ENCODE measurements around the gene NRCAM. TPM values are rescaled to one million over a fixed set of nuclear protein-coding genes. Genes with fewer than 3 reads are reported as not detected.

NRCAM gene
- total RNA-seq, 6 experiments from 2014 or later, result 0.27 to 0.51 (median 0.40) TPM

- no peaks in the 10 kb centered on the region for H3K9me3 Mint-ChIP-seq
Measured at GRCh38 chr7:108142675-108143259, 313.5 kb downstream of the NRCAM start.

GRCh38 chr7:108142180-108142579, 314.1 kb downstream of the NRCAM start:
- no peak for TF ChIP-seq CTCF (IDR thresholded peaks at IDR 0.05)
- Mint-ChIP-seq H3K36me3 (ENCODE audit: low read depth) (no peaks in the 10 kb centered on the region), H3K27me3 (ENCODE audit: insufficient read depth) (peaks cover 5% of the 10 kb centered on the region), H3K4me3 (no peak overlapping the region), H3K27ac (no peak overlapping the region), H3K4me1 (ENCODE audit: low read depth) (no peaks in the 10 kb centered on the region; the same call in 1 of the 2 replicates), H3K9me3 (no peaks in the 10 kb centered on the region)
- no peak for DNase-seq

More at GRCh38 chr7:108142675-108143259, 313.5 kb downstream of the NRCAM start:
- no peak for TF ChIP-seq CTCF (IDR thresholded peaks at IDR 0.05)
- Mint-ChIP-seq H3K27ac (no peak overlapping the region), H3K27me3 (ENCODE audit: insufficient read depth) (peaks cover 5% of the 10 kb centered on the region), H3K36me3 (ENCODE audit: low read depth) (no peaks in the 10 kb centered on the region), H3K4me3 (no peak overlapping the region), H3K4me1 (ENCODE audit: low read depth) (no peaks in the 10 kb centered on the region; the same call in 1 of the 2 replicates)
- no peak for DNase-seq

- H3K4me3 Mint-ChIP-seq, result no peak overlapping the region
- no peak for DNase-seq
- TF ChIP-seq CTCF (IDR thresholded peaks at IDR 0.05), result no peak
- no peaks in the 10 kb centered on the region; the same call in 1 of the 2 replicates for H3K4me1 Mint-ChIP-seq (ENCODE audit: low read depth)
- H3K27ac Mint-ChIP-seq, result no peak overlapping the region
- no peaks in the 10 kb centered on the region for H3K36me3 Mint-ChIP-seq (ENCODE audit: low read depth)
- no peaks in the 10 kb centered on the region for H3K9me3 Mint-ChIP-seq
- H3K27me3 Mint-ChIP-seq (ENCODE audit: insufficient read depth), result peaks cover 2% of the 10 kb centered on the region; the same call in 1 of the 2 replicates
Measured at GRCh38 chr7:108140671-108141070, 315.6 kb downstream of the NRCAM start.

- H3K27me3 Mint-ChIP-seq (ENCODE audit: insufficient read depth), result peaks cover 2% of the 10 kb centered on the region; the same call in 1 of the 2 replicates
- no peak for TF ChIP-seq CTCF (IDR thresholded peaks at IDR 0.05)
- H3K4me1 Mint-ChIP-seq (ENCODE audit: low read depth), result no peaks in the 10 kb centered on the region; the same call in 1 of the 2 replicates
- no peak overlapping the region for H3K4me3 Mint-ChIP-seq
- no peaks in the 10 kb centered on the region for H3K36me3 Mint-ChIP-seq (ENCODE audit: low read depth)
- no peaks in the 10 kb centered on the region for H3K9me3 Mint-ChIP-seq
- no peak overlapping the region for H3K27ac Mint-ChIP-seq
- no peak for DNase-seq
Measured at GRCh38 chr7:108138911-108139310, 317.3 kb downstream of the NRCAM start.

GRCh38 chr7:108137993-108138392, 318.2 kb downstream of the NRCAM start:
- no peak for TF ChIP-seq CTCF (IDR thresholded peaks at IDR 0.05)
- Mint-ChIP-seq H3K27ac (no peak overlapping the region), H3K4me3 (no peak overlapping the region), H3K4me1 (ENCODE audit: low read depth) (no peaks in the 10 kb centered on the region; the same call in 1 of the 2 replicates), H3K36me3 (ENCODE audit: low read depth) (no peaks in the 10 kb centered on the region), H3K9me3 (no peaks in the 10 kb centered on the region), H3K27me3 (ENCODE audit: insufficient read depth) (no peaks in the 10 kb centered on the region; the same call in 1 of the 2 replicates)
- DNase-seq, result no peak
